ENCODE data around the gene SCN10A.

The SCN10A gene

GRCh38 chr3:38669668-38670067 is 146.3 kb downstream of the SCN10A start:
- TF ChIP-seq FOXP2 (optimal IDR thresholded peaks at IDR 0.05; ENCODE audit: control extremely low read depth, extremely low read length, insufficient read depth) (no peak), EZH2 (IDR thresholded peaks at IDR 0.05) (no peak), POLR2AphosphoS5 (IDR thresholded peaks at IDR 0.05; ENCODE audit: borderline replicate concordance, low read depth, low read length) (no peak)
- Histone ChIP-seq H3K27ac (no peak overlapping the region), H3K9me3 (ENCODE audit: low read depth, low read length) (no peaks in the 10 kb centered on the region), H3K36me3 (ENCODE audit: insufficient read depth, low read length) (no peaks in the 10 kb centered on the region), H3K4me3 (no peak overlapping the region), H3K9ac (ENCODE audit: insufficient read length) (no peak overlapping the region)
- DNase-seq (ENCODE audit: low read depth, low spot score) = no peak

GRCh38 chr3:38662544-38662943 is 153.5 kb downstream of the SCN10A start:
- DNase-seq (ENCODE audit: low read depth, low spot score) = no peak
- Histone ChIP-seq H3K36me3 (ENCODE audit: insufficient read depth, low read length) (no peaks in the 10 kb centered on the region), H3K4me3 (no peak overlapping the region), H3K27ac (no peak overlapping the region), H3K9ac (ENCODE audit: insufficient read length) (no peak overlapping the region), H3K9me3 (ENCODE audit: low read depth, low read length) (no peaks in the 10 kb centered on the region)
- TF ChIP-seq POLR2AphosphoS5 (IDR thresholded peaks at IDR 0.05; ENCODE audit: borderline replicate concordance, low read depth, low read length) = no peak
- no peak for TF ChIP-seq EZH2 (IDR thresholded peaks at IDR 0.05)
- no peak for TF ChIP-seq FOXP2 (optimal IDR thresholded peaks at IDR 0.05; ENCODE audit: control extremely low read depth, extremely low read length, insufficient read depth)

GRCh38 chr3:38658841-38659240 is 157.2 kb downstream of the SCN10A start:
- no peak for DNase-seq (ENCODE audit: low read depth, low spot score)
- no peak overlapping the region for H3K9ac ChIP-seq (ENCODE audit: insufficient read length)
- no peak overlapping the region for H3K27ac ChIP-seq
- H3K36me3 ChIP-seq (ENCODE audit: insufficient read depth, low read length) = no peaks in the 10 kb centered on the region
- H3K4me3 ChIP-seq = no peak overlapping the region
- TF ChIP-seq FOXP2 (optimal IDR thresholded peaks at IDR 0.05; ENCODE audit: control extremely low read depth, extremely low read length, insufficient read depth) = no peak
- TF ChIP-seq POLR2AphosphoS5 (IDR thresholded peaks at IDR 0.05; ENCODE audit: borderline replicate concordance, low read depth, low read length) = no peak
- TF ChIP-seq EZH2 (IDR thresholded peaks at IDR 0.05) = no peak
- no peaks in the 10 kb centered on the region for H3K9me3 ChIP-seq (ENCODE audit: low read depth, low read length)

- TF ChIP-seq FOXP2 (optimal IDR thresholded peaks at IDR 0.05; ENCODE audit: control extremely low read depth, extremely low read length, insufficient read depth) = no peak
- TF ChIP-seq POLR2AphosphoS5 (IDR thresholded peaks at IDR 0.05; ENCODE audit: borderline replicate concordance, low read depth, low read length) = no peak
- TF ChIP-seq EZH2 (IDR thresholded peaks at IDR 0.05) = no peak
- no peak overlapping the region for H3K9ac ChIP-seq (ENCODE audit: insufficient read length)
- H3K4me3 ChIP-seq = no peak overlapping the region
- no peaks in the 10 kb centered on the region for H3K9me3 ChIP-seq (ENCODE audit: low read depth, low read length)
- no peak for DNase-seq (ENCODE audit: low read depth, low spot score)
- no peaks in the 10 kb centered on the region for H3K36me3 ChIP-seq (ENCODE audit: insufficient read depth, low read length)
- no peak overlapping the region for H3K27ac ChIP-seq
Measured at GRCh38 chr3:38657369-38657768, 158.6 kb downstream of the SCN10A start.

- no peak overlapping the region for H3K27ac ChIP-seq
- no peak for DNase-seq (ENCODE audit: low read depth, low spot score)
- H3K36me3 ChIP-seq (ENCODE audit: insufficient read depth, low read length) = no peaks in the 10 kb centered on the region
- H3K4me3 ChIP-seq = no peak overlapping the region
- TF ChIP-seq FOXP2 (optimal IDR thresholded peaks at IDR 0.05; ENCODE audit: control extremely low read depth, extremely low read length, insufficient read depth) = no peak
- TF ChIP-seq EZH2 (IDR thresholded peaks at IDR 0.05) = no peak
- TF ChIP-seq POLR2AphosphoS5 (IDR thresholded peaks at IDR 0.05; ENCODE audit: borderline replicate concordance, low read depth, low read length) = no peak
- no peak overlapping the region for H3K9ac ChIP-seq (ENCODE audit: insufficient read length)
- H3K9me3 ChIP-seq (ENCODE audit: low read depth, low read length) = no peaks in the 10 kb centered on the region
Measured at GRCh38 chr3:38655708-38656300, 160.2 kb downstream of the SCN10A start.

- TF ChIP-seq POLR2AphosphoS5 (IDR thresholded peaks at IDR 0.05; ENCODE audit: borderline replicate concordance, low read depth, low read length) (no peak), FOXP2 (optimal IDR thresholded peaks at IDR 0.05; ENCODE audit: control extremely low read depth, extremely low read length, insufficient read depth) (no peak), EZH2 (IDR thresholded peaks at IDR 0.05) (no peak)
- no peak overlapping the region for H3K4me3 ChIP-seq
- H3K9ac ChIP-seq (ENCODE audit: insufficient read length) = no peak overlapping the region
- no peaks in the 10 kb centered on the region for H3K9me3 ChIP-seq (ENCODE audit: low read depth, low read length)
- DNase-seq (ENCODE audit: low read depth, low spot score) = no peak
- H3K36me3 ChIP-seq (ENCODE audit: insufficient read depth, low read length) = no peaks in the 10 kb centered on the region
- H3K27ac ChIP-seq = no peak overlapping the region
Measured at GRCh38 chr3:38653685-38654537, 162.1 kb downstream of the SCN10A start.

GRCh38 chr3:38652934-38653333 is 163.1 kb downstream of the SCN10A start:
- TF ChIP-seq POLR2AphosphoS5 (IDR thresholded peaks at IDR 0.05; ENCODE audit: borderline replicate concordance, low read depth, low read length) = no peak
- no peak for TF ChIP-seq FOXP2 (optimal IDR thresholded peaks at IDR 0.05; ENCODE audit: control extremely low read depth, extremely low read length, insufficient read depth)
- no peak for TF ChIP-seq EZH2 (IDR thresholded peaks at IDR 0.05)
- no peak overlapping the region for H3K27ac ChIP-seq
- no peak for DNase-seq (ENCODE audit: low read depth, low spot score)
- H3K9ac ChIP-seq (ENCODE audit: insufficient read length) = no peak overlapping the region
- no peaks in the 10 kb centered on the region for H3K36me3 ChIP-seq (ENCODE audit: insufficient read depth, low read length)
- no peaks in the 10 kb centered on the region for H3K9me3 ChIP-seq (ENCODE audit: low read depth, low read length)
- H3K4me3 ChIP-seq = no peak overlapping the region

GRCh38 chr3:38651153-38651789 is 164.7 kb downstream of the SCN10A start:
- Histone ChIP-seq H3K9me3 (ENCODE audit: low read depth, low read length) (no peaks in the 10 kb centered on the region), H3K27ac (no peak overlapping the region), H3K36me3 (ENCODE audit: insufficient read depth, low read length) (no peaks in the 10 kb centered on the region), H3K9ac (ENCODE audit: insufficient read length) (no peak overlapping the region), H3K4me3 (no peak overlapping the region)
- TF ChIP-seq FOXP2 (optimal IDR thresholded peaks at IDR 0.05; ENCODE audit: control extremely low read depth, extremely low read length, insufficient read depth) (no peak), EZH2 (IDR thresholded peaks at IDR 0.05) (no peak), POLR2AphosphoS5 (IDR thresholded peaks at IDR 0.05; ENCODE audit: borderline replicate concordance, low read depth, low read length) (no peak)
- DNase-seq (ENCODE audit: low read depth, low spot score) = no peak

Data from SK-N-MC (cell line).